SKM-1 (cell line): Measurements from ENCODE around the gene SNRPD1.
"Not testable (repeated sequence)": the region's sequence is repeated elsewhere in the genome, so short reads cannot be mapped to it uniquely, and the experiment has no call there.

Source experiments
- DNase-seq: peaks from one replicate; lab custom pipeline; 2025; ENCODE audit not compliant: unreplicated experiment; lab: John Stamatoyannopoulos, UW

Gene SNRPD1

DNA sequence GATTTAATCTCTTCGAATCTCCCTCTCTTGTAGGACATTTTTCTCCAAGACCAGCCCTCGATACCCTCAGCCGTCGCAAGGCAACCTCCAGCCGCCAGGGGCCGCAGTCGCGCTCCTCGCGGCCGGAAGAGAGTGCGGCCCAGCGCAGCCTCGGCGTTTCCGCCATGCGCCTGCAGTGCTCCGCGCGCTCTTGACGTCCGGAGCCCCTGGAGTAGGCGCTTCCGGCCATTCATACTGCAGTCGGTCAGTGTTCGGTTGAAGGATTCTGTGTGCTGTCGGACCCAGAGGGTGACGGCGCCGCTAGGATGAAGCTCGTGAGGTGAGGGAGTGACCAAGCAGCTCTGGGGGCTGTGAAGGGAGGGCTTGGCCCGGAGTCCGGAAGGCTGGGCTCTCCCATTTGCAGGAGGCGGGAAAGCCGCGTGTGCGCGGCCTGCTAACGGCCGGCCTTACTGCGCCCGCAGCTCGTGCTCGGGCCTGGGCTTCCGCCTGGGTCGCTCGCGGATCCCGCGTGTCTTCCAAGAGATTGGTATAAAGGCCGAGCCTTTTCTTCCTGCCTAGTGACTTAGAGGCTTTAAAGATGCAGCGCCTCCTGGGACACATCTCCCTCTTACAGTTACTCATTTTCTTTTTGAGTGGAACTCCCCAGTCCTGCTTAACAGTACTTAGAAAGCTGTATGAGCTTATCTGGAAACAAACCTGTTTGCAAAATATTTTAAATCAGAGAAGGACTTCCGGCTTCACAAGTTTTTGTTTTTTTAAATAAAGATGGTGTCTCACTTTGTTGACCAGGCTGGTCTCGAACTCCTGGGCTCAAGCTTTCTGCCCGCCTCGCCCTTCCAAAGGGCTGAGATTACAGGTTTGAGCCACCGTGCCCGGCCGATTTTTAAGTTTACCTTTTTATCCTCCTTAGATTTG, at the start of gene SNRPD1:
Gene SNRPD1, plus strand, starts transcription at position 190 of the 915 bp plus-strand sequence. Its CDS starts 116 bp downstream, at position 306.
- peak; percentile 89 for DNase-seq

DNA sequence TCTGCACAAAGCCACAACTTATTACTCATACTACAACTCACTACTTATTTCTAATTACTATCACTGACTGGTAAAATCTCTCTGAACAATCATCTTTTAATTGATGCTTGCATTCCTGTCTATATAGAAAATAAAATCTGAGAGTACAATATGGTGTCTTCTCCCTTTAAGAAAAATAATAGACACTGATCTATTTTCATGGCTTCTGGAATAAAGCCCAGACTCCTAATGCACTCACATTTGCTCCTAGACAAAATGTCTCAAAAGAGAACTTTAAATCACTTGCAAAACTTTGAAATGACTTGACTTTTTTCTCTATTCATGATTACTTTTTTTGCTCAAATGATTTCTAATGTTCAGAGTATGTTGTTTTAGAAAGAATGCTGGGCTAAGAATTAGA, 40.3 kb upstream of the SNRPD1 start:
- no peak for DNase-seq

- no peak for DNase-seq
Measured at GRCh38 chr18:21575656-21576055, 36.5 kb upstream of the SNRPD1 start.

- no peak for DNase-seq
Measured at GRCh38 chr18:21584391-21584790, 27.7 kb upstream of the SNRPD1 start.

GRCh38 chr18:21592361-21592760, 19.8 kb upstream of the SNRPD1 start:
- not testable (repeated sequence) for DNase-seq

- DNase-seq, result no peak
Measured at GRCh38 chr18:21593540-21594257, 18.4 kb upstream of the SNRPD1 start.

DNA sequence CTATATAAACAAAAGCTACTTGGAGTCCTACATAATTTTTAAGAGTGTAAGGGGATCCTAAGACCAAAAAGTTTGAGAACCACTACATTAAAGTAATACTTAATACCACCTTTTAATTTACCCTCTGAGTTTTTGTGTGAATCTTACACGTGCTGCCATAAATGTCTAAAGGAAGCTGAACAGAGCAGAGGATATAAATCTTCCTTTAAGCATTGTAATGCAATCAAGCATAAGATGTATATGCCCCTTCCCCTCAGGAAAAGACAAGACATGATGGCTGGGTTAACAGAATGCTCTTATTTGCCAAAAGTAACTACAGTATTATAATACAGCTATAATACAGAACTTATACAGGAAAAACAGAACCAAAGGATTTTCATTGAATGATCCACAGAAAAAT, 14.5 kb upstream of the SNRPD1 start:
- DNase-seq, result no peak

GRCh38 chr18:21598726-21599584, 13.2 kb upstream of the SNRPD1 start:
- DNase-seq, result no peak

- peak; percentile 7 for DNase-seq
Measured at GRCh38 chr18:21599585-21600525, 12.3 kb upstream of the SNRPD1 start.

GRCh38 chr18:21600526-21601410, 11.3 kb upstream of the SNRPD1 start, which contains the start of gene ESCO1:
ESCO1 (minus strand) TSS chr18:21600704; CDS start chr18:21574843, 25,861 bp downstream.
- peak; percentile 97 for DNase-seq

DNA sequence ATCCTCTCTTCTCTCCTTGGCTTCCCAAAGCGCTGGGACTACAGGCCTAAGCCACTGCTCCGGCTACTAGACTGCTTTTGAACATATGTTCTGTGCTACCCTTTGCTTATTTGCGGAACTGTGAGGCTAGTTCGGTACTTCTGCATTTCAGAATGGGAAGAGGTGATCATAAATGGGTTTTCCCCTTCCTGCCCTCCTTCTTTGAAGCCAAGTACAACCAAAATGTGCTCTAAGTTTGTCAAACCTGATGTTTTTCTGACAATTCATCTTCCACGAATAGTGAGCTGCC, 9.9 kb upstream of the SNRPD1 start:
- DNase-seq, result no peak

DNA sequence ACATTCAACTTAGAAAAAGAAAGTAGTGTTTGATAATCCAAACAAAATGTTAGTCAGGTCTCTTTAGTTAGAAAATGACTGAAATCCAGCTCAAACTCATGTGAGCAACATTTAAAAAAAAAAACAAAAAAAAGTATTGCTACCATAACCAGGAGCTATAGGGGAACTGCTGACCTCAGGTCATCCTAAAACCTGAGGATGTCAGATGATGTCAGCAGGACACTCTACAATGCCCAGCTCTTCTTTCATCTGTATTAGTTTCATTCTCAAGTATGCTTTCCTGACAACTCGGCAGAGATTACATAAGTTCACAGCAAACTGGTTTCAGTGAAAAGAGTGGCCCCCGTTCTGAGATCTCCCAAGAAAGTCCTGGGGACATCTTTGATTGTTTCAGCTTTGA, 7.4 kb upstream of the SNRPD1 start:
- DNase-seq, result no peak

- DNase-seq, result no peak
Measured at GRCh38 chr18:21605213-21605612, 6.9 kb upstream of the SNRPD1 start.

- DNase-seq, result not testable (repeated sequence)
Measured at GRCh38 chr18:21611401-21612124, 551 bp upstream of the SNRPD1 start.

DNA sequence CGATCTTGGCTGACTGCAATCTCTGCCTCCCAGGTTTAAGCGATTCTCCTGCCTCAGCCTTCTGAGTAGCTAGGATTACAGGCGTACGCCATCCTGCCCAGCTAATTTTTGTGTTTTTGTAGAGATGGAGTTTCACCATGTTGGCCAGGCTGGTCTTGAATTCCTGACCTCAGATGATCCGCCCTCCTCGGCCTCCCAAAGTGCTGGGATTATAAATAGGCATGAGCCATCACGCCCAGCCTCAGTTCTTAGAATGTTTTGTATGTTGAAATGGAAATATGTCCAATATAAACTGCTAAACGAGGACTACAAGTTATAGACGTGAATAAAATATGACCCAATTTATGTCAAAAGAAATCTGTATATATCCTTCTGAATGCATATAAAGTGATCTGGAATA, 9.5 kb downstream of the SNRPD1 start:
- DNase-seq, result not testable (repeated sequence)

GRCh38 chr18:21629089-21629832, 17.1 kb downstream of the SNRPD1 start:
- no peak for DNase-seq

GRCh38 chr18:21632393-21632792, 20.3 kb downstream of the SNRPD1 start:
- no peak for DNase-seq
